HepG2 (cell line): ENCODE data around the gene CCDC154. TPM values are rescaled to one million over a fixed set of nuclear protein-coding genes. Genes with fewer than 3 reads are reported as not detected.

Source experiments
- ATAC-seq: fragments of 200-7000 bp; cut with Tn5 transposase; 3 replicates; pipeline ENCODE4 v1.9.1; 2020; ENCODE audit warnings: mild to moderate bottlenecking, moderate library complexity
- BruUV-seq: library from RNA; stranded (reverse); fragments of 400-500 nt; replicated peaks from 2 replicates; lab custom pipeline; 2021; lab: Mats Ljungman, UMichigan
- CTCF ChIA-PET: fragments of 300-600 bp; formaldehyde crosslinking; extraction: SDS; loops from one replicate; lab custom pipeline; 2021; ENCODE audit warnings: low total read pairs, inconsistent platforms, low intra/inter-chr PET ratio; lab: Yijun Ruan, JAX
- POLR2A ChIA-PET: fragments of 350-600 bp; sonication (Branson Sonifier 250); formaldehyde crosslinking; loops from one replicate; lab custom pipeline; 2020; ENCODE audit warnings: antibody characterized with exemption, inconsistent platforms; lab: Yijun Ruan, JAX
- DNase-seq: peaks from one replicate; pipeline ENCODE4 v3.0.0-alpha.2; 2015; ENCODE audit warnings: low spot score
- FAIRE-seq: peaks from 3 replicates; lab custom pipeline; 2011; peaks lifted over from hg19 to GRCh38; lab: Jason Lieb, UNC
- H2AFZ ChIP-seq: one replicate; pipeline ENCODE4 v1.6.1; 2011; ENCODE audit warnings: low read length, inconsistent platforms
- H3K27ac ChIP-seq: fragments of 300-600 bp; 3 replicates; pipeline ENCODE4 v1.8.0; 2011; ENCODE audit warnings: mixed run types, mild to moderate bottlenecking, mixed read lengths, low read length, inconsistent platforms; ENCODE audit not compliant: insufficient read depth; ENCODE audit errors: extremely low read length
- H3K27me3 ChIP-seq, 2 experiments: fragments of 200-600 bp in 1 of 2; 2 replicates in 1 of 2; 3 replicates in 1 of 2; pipeline versions ENCODE4 v1.6.0 to v1.8.0; 2011; ENCODE audit warnings: low read length in 2 of 2, mild to moderate bottlenecking in 2 of 2, moderate library complexity in 2 of 2, inconsistent platforms in 1 of 2; ENCODE audit not compliant: insufficient read depth in 2 of 2, control insufficient read depth in 1 of 2
- H3K36me3 ChIP-seq, 2 experiments: fragments of 200-600 bp in 1 of 2; replicated peaks in 1 of 2; 2 replicates in 1 of 2; 3 replicates in 1 of 2; pipeline versions ENCODE4 v1.5.1 to v1.8.0; 2011; ENCODE audit warnings: low read length in 2 of 2, inconsistent platforms in 1 of 2; ENCODE audit not compliant: insufficient read depth in 2 of 2, control insufficient read depth in 1 of 2
- H3K4me1 ChIP-seq: 2 replicates; pipeline ENCODE4 v1.5.1; 2012; ENCODE audit warnings: low read length, inconsistent platforms; ENCODE audit not compliant: insufficient read depth
- H3K4me2 ChIP-seq: 2 replicates; pipeline ENCODE4 v1.6.0; 2011; ENCODE audit warnings: low read depth, low read length, inconsistent platforms
- H3K4me3 ChIP-seq, 3 experiments: fragments of 200-600 bp in 1 of 3; sonication (generic), shearing (Covaris generic) in 1 of 3; replicated peaks in 1 of 3; 2 replicates each; pipeline ENCODE4 v1.5.1; 2011 to 2016; ENCODE audit warnings: low read length in 3 of 3, inconsistent platforms in 2 of 3, low read depth in 2 of 3, mild to moderate bottlenecking in 2 of 3, control low read depth in 1 of 3, mixed read lengths in 1 of 3; ENCODE audit not compliant: insufficient read depth in 1 of 3
- H3K79me2 ChIP-seq: one replicate; pipeline ENCODE4 v1.6.1; 2011; ENCODE audit warnings: low read length, inconsistent platforms; ENCODE audit not compliant: insufficient read depth
- H3K9ac ChIP-seq: 2 replicates; pipeline ENCODE4 v1.6.0; 2011; ENCODE audit warnings: mild to moderate bottlenecking, low read depth, low read length, inconsistent platforms; ENCODE audit not compliant: insufficient read depth
- H3K9me3 ChIP-seq: 2 replicates; pipeline ENCODE4 v1.5.1; 2012; ENCODE audit warnings: mild to moderate bottlenecking, low read length
- H4K20me1 ChIP-seq: 2 replicates; pipeline ENCODE4 v1.6.0; 2011; ENCODE audit warnings: inconsistent platforms, mild to moderate bottlenecking, low read length, moderate library complexity; ENCODE audit not compliant: insufficient read depth
- ERF ChIP-seq: IDR thresholded peaks from 2 replicates; pipeline ENCODE4 v1.6.1; 2018; ENCODE audit warnings: missing biosample characterization, missing genetic modification reagents
- EZH2 ChIP-seq: conservative IDR thresholded peaks from 2 replicates; pipeline ENCODE4 v1.6.1; 2012; ENCODE audit warnings: mild to moderate bottlenecking, low read depth, low read length, moderate library complexity
- IRX3 ChIP-seq: sonication (generic); formaldehyde crosslinking; IDR thresholded peaks from 2 replicates; pipeline ENCODE4 v1.8.1; 2023; ENCODE audit warnings: mild to moderate bottlenecking, low read depth, missing genetic modification reagents, borderline replicate concordance
- NFIB ChIP-seq: sonication (generic); formaldehyde crosslinking; IDR thresholded peaks from 2 replicates; pipeline ENCODE4 v1.9.0; 2021; ENCODE audit warnings: missing genetic modification reagents, mild to moderate bottlenecking, borderline replicate concordance
- ZMYM3 ChIP-seq: sonication (generic); formaldehyde crosslinking; IDR thresholded peaks from 2 replicates; pipeline ENCODE4 v1.5.1; 2020; ENCODE audit warnings: mild to moderate bottlenecking, missing genetic modification reagents
- ZNF569 ChIP-seq: sonication (generic); formaldehyde crosslinking; IDR thresholded peaks from 2 replicates; pipeline ENCODE4 v1.5.0; 2020; ENCODE audit warnings: mild to moderate bottlenecking, missing genetic modification reagents, moderate library complexity, borderline replicate concordance
- WGBS: methylation state at CpG from one replicate; pipeline ENCODE4 v1.1.6; 2017; ENCODE audit warnings: low lambda C conversion rate; 5-methylcytosine and 5-hydroxymethylcytosine counted together
- in situ Hi-C: cut with HindIII; loops from 2 replicates; pipeline ENCODE4 v1.10.0; 2017; ENCODE audit warnings: low pct_unique_long_range_greater_than_20kb; ENCODE audit not compliant: extremely low pct_ligation_motif_present
- intact Hi-C: fragments of 100-400 bp; cut with micrococcal nuclease; formaldehyde crosslinking; loops from one replicate; pipeline ENCODE4 v1.10.0; 2022; ENCODE audit not compliant: unreplicated experiment
- polyA plus RNA-seq, 8 experiments: library from polyadenylated mRNA; depleted of rRNA in 3 of 8; stranded (reverse) in 7 of 8; unstranded in 1 of 8; fragments of >200 nt; fragmentation: Illumina TruSeq in 4 of 8; extraction: Trizol in 4 of 8; gene quantifications; 2 replicates each; pipeline versions ENCODE4 v1.2.1 to v1.2.3, GENCODE V29; 2011 to 2016; ENCODE audit warnings: low read depth in 4 of 8, missing spikeins in 1 of 8, mixed read lengths in 1 of 8; ENCODE audit not compliant: insufficient read depth in 1 of 8
- total RNA-seq, 5 experiments: library from RNA; depleted of rRNA; stranded (reverse); fragments of >200 nt; fragmentation: Illumina TruSeq; extraction: Trizol; gene quantifications; 2 replicates each; pipeline ENCODE4 v1.2.3, GENCODE V29; 2016; ENCODE audit warnings: low read depth in 1 of 5
- TF ChIP-seq, protein P1 (sequence below): sonication (generic); formaldehyde crosslinking; IDR thresholded peaks from 2 replicates; pipeline ENCODE4 v1.5.0; 2020; ENCODE audit warnings: mild to moderate bottlenecking, missing genetic modification reagents
- TF ChIP-seq, protein P2 (sequence below): sonication (generic); formaldehyde crosslinking; IDR thresholded peaks from 2 replicates; pipeline ENCODE4 v1.4.0; 2020; ENCODE audit warnings: mild to moderate bottlenecking, missing genetic modification reagents
- TF ChIP-seq, protein P3 (sequence below): sonication (generic); formaldehyde crosslinking; IDR thresholded peaks from 2 replicates; pipeline ENCODE4 v1.5.1; 2020; ENCODE audit warnings: mild to moderate bottlenecking, missing genetic modification reagents, borderline replicate concordance

The CCDC154 gene
- total and polyA plus RNA-seq, 2 of the 13 experiments (the other 11 are each of a cell fraction or from before 2014, with no cell fraction given): 0.92 to 1.5 TPM

DNA sequence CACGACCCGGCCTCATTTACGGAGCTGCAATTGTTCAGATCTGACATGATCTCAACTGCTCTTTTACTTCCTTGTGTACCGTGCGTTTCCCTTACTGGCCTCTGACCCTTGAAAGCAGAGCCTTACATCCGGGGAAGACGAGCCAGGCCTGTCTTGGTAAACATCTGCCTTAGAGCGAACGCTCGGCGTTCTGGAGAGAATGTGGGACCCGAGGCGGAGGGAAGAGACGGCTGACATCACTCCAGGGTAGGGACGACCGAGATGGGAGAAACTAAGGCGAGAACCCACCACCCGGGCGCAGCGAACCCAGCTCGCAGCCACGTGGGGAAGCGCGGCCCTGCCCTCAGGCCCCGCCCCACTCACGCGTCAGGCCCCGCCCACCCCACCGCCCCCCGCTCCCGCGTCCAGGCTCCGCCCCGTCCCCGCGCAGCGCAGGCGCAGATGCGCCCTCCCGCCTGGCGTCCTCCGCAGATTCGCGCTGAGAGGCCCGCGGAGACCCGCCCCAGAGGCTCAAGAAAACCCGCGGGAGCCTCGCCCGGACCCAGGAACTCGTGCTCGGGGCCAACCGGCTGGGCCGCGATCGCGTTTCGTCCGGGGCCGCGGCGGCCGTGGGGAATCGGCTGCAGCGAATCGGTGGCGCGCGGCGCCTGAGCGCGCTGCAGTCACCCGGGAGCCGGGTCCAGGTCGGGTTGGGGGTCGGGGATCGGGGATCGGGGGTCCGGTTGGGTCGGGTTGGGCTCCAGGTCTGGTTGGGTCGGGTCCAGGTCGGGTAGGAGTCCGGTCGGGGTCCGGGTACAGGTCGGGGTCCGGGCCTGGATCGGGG lies 48.8 kb upstream of the CCDC154 start, which contains the start of gene TELO2:
TSS of gene TELO2 (plus strand) at position 438 of the 823 bp plus-strand sequence. CDS start 922 bp downstream, outside the sequence.
- in situ Hi-C loops: no loop called here
- ATAC-seq: peak; percentile 67
- Histone ChIP-seq H3K36me3 (peaks cover 2 to 13% of the 10 kb centered on the region in 2 experiments; a peak in 2 of 5 replicates), H3K4me3 (peak within 1 kb of the TSS; percentile 89 to 95 (median 95)), H3K27ac (peak within 1 kb of the TSS; percentile 87), H4K20me1 (no peaks in the 10 kb centered on the region), H3K9ac (peak within 1 kb of the TSS; percentile 96), H3K79me2 (peaks cover 3% of the 10 kb centered on the region), H3K27me3 (peaks cover 2 to 11% of the 10 kb centered on the region in 2 experiments; a peak in 2 of 5 replicates), H3K4me1 (peaks cover 30% of the 10 kb centered on the region), H3K4me2 (peak within 1 kb of the TSS; percentile 87), H2AFZ (no peak within 1 kb of the TSS), H3K9me3 (no peaks in the 10 kb centered on the region)
- peak; percentile 53 for DNase-seq
- no TSS peak for BruUV-seq
- CTCF ChIA-PET: no interaction called here
- FAIRE-seq: peak; percentile 42
- intact Hi-C loops: no loop called here
- POLR2A ChIA-PET: interaction anchor here (0.6 to 2.2 kb wide), 5 partner anchors 10 to 213 kb away, joined by 3 to 5 read pairs (median 4); partner anchors contain the start of gene MAPK8IP3
- 11% methylated on average over 20 of the region's 89 CpGs for WGBS
- TF ChIP-seq ZMYM3 (CRISPR knock-in tag) (0 out of 2 replicates have a peak, but pooled peaks have one; percentile 42), ERF (peak; percentile 63; the same call in 1 of the 2 replicates), IRX3 (no peak), ZNF569 (CRISPR knock-in tag) (no peak), NFIB (CRISPR knock-in tag) (no peak), EZH2 (no peak)
- TF ChIP-seq, protein P1, sequence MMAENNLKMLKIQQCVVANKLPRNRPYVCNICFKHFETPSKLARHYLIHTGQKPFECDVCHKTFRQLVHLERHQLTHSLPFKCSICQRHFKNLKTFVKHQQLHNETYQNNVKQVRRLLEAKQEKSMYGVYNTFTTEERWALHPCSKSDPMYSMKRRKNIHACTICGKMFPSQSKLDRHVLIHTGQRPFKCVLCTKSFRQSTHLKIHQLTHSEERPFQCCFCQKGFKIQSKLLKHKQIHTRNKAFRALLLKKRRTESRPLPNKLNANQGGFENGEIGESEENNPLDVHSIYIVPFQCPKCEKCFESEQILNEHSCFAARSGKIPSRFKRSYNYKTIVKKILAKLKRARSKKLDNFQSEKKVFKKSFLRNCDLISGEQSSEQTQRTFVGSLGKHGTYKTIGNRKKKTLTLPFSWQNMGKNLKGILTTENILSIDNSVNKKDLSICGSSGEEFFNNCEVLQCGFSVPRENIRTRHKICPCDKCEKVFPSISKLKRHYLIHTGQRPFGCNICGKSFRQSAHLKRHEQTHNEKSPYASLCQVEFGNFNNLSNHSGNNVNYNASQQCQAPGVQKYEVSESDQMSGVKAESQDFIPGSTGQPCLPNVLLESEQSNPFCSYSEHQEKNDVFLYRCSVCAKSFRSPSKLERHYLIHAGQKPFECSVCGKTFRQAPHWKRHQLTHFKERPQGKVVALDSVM (CRISPR knock-in tag): peak; percentile 79
- TF ChIP-seq, protein P2, sequence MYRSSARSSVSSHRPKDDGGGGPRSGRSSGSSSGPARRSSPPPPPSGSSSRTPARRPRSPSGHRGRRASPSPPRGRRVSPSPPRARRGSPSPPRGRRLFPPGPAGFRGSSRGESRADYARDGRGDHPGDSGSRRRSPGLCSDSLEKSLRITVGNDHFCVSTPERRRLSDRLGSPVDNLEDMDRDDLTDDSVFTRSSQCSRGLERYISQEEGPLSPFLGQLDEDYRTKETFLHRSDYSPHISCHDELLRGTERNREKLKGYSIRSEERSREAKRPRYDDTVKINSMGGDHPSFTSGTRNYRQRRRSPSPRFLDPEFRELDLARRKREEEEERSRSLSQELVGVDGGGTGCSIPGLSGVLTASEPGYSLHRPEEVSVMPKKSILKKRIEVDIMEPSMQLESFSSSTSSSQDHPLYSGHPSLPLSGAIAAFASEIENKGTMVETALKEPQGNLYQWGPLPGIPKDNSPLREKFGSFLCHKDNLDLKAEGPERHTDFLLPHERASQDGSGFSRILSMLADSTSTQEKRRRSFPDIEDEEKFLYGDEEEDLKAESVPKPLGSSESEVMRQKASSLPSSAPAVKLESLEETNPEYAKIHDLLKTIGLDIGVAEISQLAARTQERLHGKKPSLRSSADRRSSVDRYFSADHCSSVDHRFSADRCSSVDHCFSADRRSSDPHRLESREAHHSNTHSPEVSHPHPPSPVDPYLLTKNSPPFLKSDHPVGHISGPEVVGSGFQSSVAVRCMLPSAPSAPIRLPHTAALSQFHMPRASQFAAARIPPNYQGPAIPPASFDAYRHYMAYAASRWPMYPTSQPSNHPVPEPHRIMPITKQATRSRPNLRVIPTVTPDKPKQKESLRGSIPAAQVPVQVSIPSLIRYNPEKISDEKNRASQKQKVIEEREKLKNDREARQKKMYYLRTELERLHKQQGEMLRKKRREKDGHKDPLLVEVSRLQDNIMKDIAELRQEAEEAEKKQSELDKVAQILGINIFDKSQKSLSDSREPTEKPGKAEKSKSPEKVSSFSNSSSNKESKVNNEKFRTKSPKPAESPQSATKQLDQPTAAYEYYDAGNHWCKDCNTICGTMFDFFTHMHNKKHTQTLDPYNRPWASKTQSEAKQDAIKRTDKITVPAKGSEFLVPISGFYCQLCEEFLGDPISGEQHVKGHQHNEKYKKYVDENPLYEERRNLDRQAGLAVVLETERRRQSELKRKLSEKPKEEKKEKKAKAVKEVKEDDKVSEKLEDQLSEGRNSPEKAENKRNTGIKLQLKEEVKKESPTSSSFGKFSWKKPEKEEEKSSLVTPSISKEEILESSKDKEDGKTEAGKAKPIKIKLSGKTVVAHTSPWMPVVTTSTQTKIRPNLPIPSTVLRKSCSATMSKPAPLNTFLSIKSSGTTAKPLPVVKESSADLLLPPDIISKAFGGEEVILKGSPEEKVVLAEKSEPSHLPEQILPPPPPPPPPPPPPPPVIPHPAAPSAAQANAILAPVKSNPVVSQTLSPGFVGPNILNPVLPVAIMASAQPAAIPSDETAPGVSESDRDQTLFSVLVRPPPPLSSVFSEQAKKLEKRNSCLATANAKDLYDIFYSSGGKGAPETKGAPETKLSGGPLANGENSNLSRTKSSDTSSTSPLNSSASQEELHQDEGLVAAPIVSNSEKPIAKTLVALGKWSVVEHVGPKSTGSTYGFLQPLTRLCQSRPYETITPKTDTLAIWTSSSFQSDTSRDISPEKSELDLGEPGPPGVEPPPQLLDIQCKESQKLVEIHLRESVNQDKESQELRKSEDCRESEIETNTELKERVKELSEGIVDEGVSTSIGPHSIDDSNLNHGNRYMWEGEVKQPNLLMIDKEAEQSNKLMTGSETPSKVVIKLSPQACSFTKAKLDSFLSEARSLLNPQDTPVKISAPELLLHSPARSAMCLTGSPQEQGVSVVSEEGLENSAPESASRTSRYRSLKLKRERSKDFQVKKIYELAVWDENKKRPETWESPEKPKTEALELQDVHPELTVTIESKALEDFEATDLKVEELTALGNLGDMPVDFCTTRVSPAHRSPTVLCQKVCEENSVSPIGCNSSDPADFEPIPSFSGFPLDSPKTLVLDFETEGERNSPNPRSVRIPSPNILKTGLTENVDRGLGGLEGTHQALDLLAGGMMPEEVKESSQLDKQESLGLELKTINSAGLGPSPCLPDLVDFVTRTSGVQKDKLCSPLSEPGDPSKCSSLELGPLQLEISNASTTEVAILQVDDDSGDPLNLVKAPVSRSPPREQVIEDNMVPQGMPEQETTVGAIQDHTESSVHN (CRISPR knock-in tag): no peak
- TF ChIP-seq, protein P3, sequence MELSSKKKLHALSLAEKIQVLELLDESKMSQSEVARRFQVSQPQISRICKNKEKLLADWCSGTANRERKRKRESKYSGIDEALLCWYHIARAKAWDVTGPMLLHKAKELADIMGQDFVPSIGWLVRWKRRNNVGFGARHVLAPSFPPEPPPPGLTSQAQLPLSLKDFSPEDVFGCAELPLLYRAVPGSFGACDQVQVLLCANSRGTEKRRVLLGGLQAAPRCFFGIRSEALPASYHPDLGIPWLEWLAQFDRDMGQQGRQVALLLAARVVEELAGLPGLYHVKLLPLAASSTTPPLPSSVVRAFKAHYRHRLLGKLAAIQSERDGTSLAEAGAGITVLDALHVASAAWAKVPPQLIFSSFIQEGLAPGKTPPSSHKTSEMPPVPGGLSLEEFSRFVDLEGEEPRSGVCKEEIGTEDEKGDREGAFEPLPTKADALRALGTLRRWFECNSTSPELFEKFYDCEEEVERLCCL (CRISPR knock-in tag): no peak; the same call in 1 of the 2 replicates
